SK-N-MC (cell line): ENCODE measurements around the gene TEX13D.
"Not testable (repeated sequence)": the region's sequence is repeated elsewhere in the genome, so short reads cannot be mapped to it uniquely, and the experiment has no call there.

Source experiments
- EZH2 ChIP-seq: fragments of 200-600 bp; sonication (generic); IDR thresholded peaks from one replicate; pipeline ENCODE4 v1.6.1; 2017; ENCODE audit warnings: antibody characterized with exemption
- POLR2AphosphoS5 ChIP-seq: IDR thresholded peaks from 2 replicates; pipeline ENCODE4 v1.6.1; 2012; ENCODE audit warnings: mild to moderate bottlenecking, low read depth, low read length, borderline replicate concordance

GRCh38 chrX:124299323-124299722, 33.1 kb upstream of the TEX13D start:
- not testable (repeated sequence) for TF ChIP-seq EZH2, POLR2AphosphoS5
